T-helper 2 cell (primary cell): ENCODE measurements around the gene SLC29A4.
"Not testable (repeated sequence)": the region's sequence is repeated elsewhere in the genome, so short reads cannot be mapped to it uniquely, and the experiment has no call there.

Experiments used
- DNase-seq, 5 experiments: peaks; one replicate each; pipeline versions ENCODE4 v3.0.0 to v3.0.0-alpha.2; 2012 to 2022

SLC29A4 gene

DNA sequence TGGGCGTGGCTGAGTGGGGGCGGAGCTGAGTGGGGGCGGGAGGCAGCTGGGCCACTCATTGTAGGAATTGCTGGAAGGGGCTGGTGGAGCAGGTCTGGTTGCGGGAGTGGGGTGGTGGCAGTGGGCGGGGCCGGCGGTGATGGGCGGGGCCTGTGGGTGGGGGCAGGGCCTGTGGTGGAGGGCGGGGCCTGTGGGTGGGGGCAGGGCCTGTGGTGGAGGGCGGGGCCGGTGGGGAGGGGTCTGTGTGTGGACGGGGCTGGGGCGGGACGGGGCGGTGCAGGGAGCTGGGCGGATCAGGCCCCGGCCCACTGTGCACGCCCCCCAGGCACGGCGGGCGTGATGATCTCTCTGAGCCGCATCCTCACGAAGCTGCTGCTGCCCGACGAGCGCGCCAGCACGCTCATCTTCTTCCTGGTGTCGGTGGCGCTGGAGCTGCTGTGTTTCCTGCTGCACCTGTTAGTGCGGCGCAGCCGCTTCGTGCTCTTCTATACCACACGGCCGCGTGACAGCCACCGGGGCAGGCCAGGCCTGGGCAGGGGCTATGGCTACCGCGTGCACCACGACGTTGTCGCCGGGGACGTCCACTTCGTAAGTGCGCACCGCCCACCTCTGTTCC is 14.0 kb downstream of the SLC29A4 start:
- DNase-seq: peak; percentile 47 to 91 (median 71)

GRCh38 chr7:5300366-5300765 is 17.6 kb downstream of the SLC29A4 start:
- DNase-seq: no peak

DNA sequence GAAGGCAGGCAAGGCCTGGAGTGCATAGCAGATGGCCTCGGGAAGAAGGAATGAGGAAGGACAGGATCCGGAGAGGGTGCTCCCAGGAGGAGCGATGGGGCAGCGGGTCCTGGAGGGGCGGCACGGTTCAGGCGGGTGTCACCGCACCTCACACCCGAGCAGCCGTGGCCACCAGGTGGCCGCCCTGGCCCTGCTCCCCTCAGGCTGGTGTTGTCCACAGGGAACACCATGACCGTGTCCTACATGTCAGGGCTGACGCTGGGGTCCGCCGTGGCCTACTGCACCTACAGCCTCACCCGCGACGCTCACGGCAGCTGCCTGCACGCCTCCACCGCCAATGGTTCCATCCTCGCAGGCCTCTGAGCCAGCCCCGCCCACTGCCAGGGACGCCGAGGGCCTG is 19.8 kb downstream of the SLC29A4 start:
- no peak for DNase-seq

DNA sequence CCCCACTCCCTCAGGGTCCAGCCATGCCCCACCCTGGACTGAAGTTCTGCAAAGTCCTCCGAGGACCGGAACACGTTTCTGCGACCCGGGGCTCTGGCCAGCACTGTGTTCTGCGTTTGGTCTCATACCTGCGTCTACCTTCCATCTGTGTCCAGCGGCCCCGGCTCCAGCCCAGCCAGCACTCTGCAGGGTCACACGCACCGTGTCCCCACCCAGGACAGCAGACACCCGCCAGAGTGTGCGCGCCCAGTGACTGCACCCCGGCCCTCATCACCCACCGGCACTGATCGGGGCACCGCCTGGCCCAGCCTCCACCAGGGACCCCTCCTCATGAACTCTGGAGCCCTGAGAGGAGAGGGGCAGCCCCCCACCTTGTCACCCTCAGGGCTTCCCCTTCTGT is 20.3 kb downstream of the SLC29A4 start:
- DNase-seq: no peak

- no peak for DNase-seq
Measured at GRCh38 chr7:5303591-5304505, 21.1 kb downstream of the SLC29A4 start.

- DNase-seq: not testable (repeated sequence)
Measured at GRCh38 chr7:5305050-5305449, 22.3 kb downstream of the SLC29A4 start.

- not testable (repeated sequence) for DNase-seq
Measured at GRCh38 chr7:5307221-5308142, 24.7 kb downstream of the SLC29A4 start.

GRCh38 chr7:5309146-5309545 is 26.4 kb downstream of the SLC29A4 start:
- DNase-seq: no peak

DNA sequence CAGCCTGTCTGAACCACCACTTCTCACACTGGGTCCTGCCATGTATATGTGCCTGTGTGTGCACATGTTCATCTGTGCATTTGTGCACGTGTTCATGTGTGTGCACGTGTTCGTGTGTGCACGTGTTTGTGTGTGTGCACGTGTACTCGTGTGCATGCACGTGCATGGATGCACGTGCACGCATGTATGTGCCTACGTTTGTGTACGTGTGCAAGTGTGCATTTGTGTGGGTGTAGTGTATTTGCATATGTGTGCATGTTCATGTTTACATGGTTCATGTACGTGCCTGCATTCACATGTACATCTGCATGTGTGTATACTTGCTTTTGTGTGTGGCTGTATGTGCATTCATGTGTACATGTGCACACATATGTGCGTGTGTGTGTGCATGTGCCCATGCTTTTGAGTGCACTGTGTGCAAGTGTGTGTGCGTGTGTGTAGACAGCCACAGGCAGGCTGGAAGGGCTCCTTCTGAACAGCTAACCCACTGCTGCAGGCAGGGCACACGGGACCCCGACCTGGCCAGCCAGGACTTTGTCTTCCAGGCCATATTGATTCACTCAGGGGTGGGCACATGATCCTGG is 28.2 kb downstream of the SLC29A4 start:
- DNase-seq: no peak

DNA sequence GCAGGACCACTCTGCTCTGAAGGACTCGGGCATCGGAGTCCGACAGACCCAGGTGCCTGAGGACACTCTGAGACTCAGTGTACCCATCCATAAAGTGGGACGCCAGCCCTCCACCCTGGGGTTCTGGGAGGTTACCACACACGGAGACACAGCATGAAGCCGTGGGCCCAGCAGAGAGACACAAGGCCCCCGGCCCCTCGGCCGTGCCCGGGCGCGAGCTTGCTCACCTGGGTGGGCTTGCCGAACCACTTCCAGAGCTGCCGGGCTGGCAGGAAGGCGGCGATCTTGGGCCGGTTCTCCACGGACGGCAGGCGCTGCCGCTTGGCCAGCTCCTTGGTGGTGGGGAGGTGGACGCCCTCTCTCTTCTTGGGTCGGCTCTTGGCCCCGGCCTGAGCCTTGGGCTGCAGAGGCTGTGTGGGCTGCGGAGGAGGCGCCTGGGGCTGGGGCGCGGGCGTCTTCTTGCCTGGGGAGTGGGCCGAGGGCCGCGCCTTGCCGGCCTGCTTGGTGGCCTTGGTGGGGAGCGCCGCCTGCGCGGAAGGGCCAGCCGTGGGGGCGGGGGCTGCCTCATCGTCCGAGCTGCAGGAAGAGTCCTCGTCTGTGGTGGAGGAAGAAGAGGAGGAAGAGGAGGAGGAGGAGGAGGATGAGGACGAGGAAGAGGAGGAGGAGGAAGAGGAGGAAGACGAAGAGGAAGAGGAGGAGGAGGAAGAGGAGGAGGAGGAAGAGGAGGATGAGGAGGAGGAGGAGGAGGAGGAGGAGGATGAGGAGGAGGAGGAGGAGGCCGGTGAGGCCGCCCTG is 29.7 kb downstream of the SLC29A4 start:
- DNase-seq: not testable (repeated sequence)

GRCh38 chr7:5313076-5313885 is 30.5 kb downstream of the SLC29A4 start:
- DNase-seq: not testable (repeated sequence)

GRCh38 chr7:5314864-5315263 is 32.1 kb downstream of the SLC29A4 start:
- DNase-seq: no peak

DNA sequence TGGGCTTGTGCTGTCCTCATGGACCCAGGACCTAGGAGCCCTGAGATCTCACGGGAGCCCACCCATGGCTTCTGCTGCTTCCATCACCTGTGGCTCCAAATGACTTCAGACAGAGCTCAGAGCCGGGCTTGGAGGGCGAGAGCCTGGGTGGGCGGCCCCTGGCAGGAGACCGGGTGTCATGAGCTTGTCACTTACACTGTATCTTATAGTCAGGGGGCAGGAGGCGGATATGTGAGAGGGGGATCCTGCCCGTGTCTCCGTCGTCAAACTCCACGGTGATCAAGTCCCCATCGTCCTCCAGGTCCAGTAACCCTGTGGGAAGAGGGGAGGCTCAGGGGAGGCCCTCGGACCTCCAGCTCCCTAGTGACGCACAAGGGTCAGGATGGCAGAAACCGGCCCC is 33.0 kb downstream of the SLC29A4 start:
- no peak for DNase-seq

DNA sequence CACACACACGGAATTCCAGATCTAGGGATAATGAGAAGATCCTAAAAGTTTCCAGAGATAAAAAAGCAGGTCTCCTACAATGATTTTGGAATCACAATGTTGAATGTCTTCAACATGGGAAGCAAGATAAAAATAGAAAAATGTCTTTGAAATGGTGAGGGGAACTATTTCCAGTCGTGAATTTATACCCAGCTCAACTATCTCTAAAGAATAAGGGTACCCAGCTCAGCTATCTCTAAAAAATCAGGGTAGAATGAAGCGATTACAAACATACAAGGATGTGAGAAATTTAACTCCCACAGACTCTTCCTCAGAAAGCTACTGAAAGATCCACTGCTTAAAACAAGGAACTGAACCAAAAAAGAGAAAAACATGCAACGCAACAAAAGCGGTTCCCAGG is 35.9 kb downstream of the SLC29A4 start:
- DNase-seq: not testable (repeated sequence)

GRCh38 chr7:5320391-5320790 is 37.6 kb downstream of the SLC29A4 start:
- DNase-seq: no peak

DNA sequence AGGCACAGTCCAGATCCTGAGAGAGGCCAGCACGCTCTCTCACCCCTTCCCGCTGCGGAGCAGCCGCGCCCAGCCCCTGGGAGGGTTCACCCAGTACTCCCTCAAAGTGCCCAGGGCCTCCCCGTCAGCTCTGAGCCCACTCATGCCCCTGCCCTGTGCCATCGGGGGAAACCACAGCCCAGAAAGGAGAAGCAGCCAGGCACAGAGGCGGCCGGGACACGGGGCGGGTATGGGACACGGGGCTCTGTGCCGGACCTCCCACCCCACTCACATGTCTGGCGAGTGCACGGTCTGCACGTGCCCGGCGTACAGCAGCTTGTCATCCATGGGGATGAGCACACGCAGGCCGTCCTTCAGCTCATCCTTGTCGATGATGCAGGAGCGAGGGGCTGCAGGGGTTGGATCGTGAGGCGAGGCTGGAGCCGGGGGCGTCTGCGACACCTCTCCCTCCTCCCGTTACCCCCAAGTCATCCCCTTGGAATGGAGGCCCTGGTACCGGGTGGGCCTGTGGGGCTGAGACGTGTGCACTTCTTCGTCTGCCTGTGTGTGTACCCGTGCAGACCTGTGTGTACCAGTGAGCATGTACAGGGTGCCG is 38.2 kb downstream of the SLC29A4 start:
- DNase-seq: no peak

DNA sequence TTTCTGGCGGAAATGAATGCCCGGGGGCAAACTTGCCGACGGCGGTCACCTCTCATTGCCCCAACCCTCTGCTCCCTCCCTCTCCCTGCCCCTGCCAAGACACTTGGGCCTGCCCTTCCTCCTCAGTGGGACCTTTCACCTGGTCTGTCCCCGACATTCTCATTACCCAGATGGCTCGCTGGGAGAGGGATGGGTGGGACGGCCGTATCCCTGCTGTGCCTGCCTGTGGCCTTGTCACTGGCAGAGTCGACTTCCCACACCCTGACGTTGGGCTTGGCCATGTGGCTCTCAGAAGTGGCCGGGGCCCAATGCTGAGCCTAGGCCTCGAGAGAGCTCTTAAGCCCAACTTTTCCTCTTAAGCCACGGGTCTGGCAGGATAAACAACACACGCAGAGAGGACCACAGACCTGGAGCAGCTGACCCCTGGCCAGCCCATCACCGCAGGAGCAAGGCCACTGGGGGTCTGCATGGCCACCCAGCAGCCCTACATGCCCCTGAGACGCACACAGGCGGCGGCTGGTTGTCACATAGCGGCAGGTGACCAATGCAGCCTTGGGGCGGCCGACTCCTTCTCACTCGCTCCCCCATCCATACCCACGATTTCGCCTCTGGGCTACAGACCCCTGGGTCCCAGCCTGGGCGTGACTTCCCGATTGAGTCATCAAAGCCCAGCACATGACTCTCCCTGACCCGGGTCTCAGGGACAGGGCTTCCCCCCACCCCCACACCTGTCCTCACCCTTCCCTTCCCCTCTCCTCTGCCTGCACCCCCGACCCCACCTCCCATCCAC is 40.1 kb downstream of the SLC29A4 start:
- DNase-seq: no peak

DNA sequence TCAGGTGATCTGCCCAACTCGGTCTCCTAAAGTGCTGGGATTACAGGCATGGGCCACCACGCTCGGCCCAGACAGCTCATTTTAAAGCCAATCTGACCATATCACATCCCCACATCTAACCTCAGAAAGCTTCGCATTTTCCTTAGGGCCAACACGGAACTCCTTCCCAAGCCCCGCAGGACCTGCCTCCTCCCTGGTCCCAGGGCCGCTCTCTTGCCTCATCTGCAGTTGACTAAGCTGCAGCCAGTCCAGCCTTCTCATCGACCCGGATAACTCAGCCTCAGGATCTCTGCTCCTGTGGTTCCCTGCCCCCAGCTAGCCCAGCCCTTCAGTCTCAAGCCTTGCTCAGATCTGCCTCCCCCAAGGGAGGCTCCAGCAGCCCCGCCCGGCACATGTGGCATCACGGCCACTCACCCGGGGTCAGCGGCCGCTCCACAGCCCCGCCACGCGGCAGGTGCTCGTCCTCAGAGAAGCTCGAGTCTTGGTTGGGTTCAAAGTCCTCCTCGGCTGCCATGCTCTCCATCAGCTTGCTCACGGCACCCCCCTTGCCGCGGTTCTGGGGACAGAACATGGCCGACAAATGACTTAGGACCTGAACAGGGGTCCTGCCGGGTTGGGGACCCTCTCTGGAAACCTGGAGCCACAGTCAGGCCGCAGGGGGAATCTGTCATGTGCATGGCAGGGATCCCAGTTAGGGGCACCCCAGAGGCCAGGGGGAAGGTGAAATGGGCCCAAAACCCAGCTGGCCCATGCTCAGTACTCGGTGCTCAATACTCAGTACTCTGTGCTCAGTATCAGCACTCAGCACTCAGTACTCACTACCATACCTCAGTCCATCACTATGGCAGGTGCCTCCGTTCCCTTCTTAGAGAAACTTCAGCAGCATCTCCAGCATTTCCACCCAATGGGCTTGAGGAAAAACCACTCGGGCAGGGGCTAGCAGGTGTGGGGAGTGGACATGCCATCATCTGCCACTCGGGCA is 41.3 kb downstream of the SLC29A4 start:
- not testable (repeated sequence) for DNase-seq
